Stimulated activated CD4-positive, alpha-beta T cell treated with anti-CD3 and anti-CD28 coated beads, Interleukin-4, amount 100 ng/mL, for 48 hours (primary cell): ENCODE measurements around the gene PADI3.
"Not testable (repeated sequence)": the region's sequence is repeated elsewhere in the genome, so short reads cannot be mapped to it uniquely, and the experiment has no call there.

Experiments
- DNase-seq, 2 donors: peaks; one replicate each; pipeline ENCODE4 v3.0.0-alpha.2; 2020; ENCODE audit warnings: low read depth in 2 of 2

Gene PADI3

GRCh38 chr1:17216078-17216477, 32.8 kb upstream of the PADI3 start:
- DNase-seq = no peak

- DNase-seq = no peak
Observed at GRCh38 chr1:17217607-17218006, 31.3 kb upstream of the PADI3 start.

DNA sequence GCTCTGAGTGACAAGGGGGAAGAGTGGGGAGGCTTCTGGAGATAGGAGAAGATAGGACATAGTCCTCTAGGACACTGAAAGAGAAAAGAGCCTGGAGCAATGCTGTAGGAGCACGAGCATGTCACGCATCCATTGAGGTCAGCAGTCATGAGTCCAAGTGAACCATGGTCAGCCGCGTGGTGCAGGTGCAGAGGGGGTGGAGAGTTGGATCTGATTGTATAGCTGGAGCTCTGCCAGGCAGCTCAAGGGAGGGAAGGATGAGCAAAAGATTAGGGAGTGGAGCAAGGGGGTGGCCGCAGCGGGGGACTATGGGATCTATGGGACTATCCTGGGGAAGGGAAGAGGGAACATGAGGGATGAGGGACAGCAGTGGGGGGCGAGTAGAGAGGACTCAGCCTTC, 30.0 kb upstream of the PADI3 start:
- DNase-seq = no peak

DNA sequence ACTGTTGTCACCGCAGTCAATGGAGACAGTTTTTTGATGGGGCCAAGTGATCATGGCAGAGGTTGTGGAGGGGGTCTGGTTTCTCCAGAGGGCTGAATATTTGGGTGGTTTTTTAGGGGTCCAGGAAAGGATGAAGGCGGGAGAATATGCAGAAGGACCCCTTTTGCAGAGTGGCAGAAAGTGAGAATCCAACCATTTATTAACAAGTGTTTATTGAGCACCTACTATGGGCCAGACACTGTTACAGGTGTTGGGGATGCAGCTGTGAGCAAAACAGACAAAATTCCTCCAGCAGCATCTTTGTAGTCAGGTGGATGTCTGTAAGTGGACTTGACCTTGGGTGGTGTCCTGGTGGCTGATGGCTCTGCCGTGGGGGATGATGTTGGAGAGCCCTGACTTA, 28.6 kb upstream of the PADI3 start:
- no peak for DNase-seq

- no peak for DNase-seq
Observed at GRCh38 chr1:17222557-17222956, 26.3 kb upstream of the PADI3 start.

DNA sequence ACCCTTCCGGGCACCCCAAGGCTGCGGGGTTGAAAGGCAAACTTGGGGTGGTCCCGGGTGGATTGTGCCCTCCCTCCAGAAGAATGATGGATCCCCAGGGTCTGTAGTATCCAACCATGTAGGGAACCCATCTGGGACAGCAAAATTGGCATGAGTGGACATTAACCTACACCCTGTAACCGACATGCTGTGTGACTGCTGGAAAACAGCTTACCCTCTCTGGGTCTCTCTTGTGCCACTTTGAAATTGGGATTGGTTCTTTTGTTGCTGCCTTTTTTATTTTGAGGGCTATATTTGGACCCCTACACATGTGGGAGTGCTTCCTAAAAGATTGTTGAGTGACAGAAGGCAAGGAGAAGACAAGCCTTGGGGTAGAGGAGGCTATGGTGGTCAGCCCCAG, 24.5 kb upstream of the PADI3 start:
- no peak for DNase-seq

- no peak for DNase-seq
Observed at GRCh38 chr1:17225140-17225539, 23.8 kb upstream of the PADI3 start.

- DNase-seq = no peak
Observed at GRCh38 chr1:17227358-17227915, 21.5 kb upstream of the PADI3 start.

GRCh38 chr1:17228619-17229018, 20.3 kb upstream of the PADI3 start:
- no peak for DNase-seq

DNA sequence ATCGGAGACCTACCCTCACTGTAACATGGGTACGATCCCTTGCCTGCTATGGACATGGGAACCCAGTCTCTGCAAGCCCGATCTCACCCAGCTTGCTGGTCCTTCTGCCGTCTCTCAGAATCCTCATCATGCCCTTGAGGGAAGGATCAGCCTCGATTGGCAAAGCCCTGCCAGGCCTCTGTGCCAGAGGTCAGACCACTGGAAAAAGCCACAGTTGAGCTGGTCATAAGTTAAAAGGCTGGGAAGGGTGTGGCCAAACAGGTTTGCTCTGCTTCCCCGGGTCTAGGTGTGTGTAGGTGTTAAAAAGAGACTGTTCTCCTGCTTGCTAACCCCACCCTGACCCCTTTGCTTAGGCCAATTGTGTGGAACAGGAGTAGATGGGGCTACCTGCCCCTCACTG, 19.5 kb upstream of the PADI3 start:
- DNase-seq = no peak

- DNase-seq = no peak
Observed at GRCh38 chr1:17230106-17230505, 18.8 kb upstream of the PADI3 start.

- no peak for DNase-seq
Observed at GRCh38 chr1:17230671-17231310, 18.1 kb upstream of the PADI3 start.

DNA sequence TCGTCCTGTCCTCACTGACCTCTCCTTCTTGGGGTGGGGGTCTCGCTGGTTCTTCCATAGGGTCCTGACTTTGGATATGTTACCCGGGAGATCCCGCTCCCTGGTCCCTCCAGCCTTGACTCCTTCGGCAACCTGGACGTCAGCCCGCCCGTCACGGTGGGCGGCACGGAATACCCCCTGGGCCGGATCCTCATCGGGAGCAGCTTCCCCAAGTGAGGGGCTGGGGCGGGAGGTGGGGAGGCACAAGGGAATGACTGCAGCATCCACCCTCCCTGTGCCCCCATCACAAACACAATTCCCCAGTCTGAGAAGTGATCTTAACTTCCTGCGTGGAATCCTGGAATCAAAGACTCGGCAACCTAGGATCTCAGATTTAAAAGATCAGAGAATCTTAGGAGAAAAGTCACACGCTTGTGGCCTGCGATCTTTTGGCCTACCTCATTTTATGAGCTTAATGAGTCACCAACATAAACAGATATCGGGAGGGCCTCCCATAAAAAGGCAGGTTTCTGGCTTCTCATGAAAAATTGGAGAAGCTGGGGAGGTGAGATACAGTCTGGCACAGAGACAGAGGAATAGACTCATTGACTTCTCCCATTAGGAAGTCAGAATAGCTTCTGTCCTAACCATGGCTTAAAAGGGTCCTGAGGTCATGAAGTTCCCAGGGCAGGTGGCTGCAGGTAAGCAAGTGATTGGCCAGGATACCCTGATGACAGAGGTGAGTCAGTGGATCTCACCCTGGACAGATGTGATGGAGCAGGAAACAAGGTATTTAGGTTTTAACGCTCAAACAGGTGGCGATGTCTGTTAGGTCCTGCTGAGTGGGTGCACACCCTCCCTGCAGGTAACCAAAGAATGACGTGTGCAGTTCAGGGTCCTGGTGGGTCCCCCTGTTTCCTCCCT, 15.9 kb upstream of the PADI3 start:
- no peak for DNase-seq

GRCh38 chr1:17233675-17234320, 15.1 kb upstream of the PADI3 start:
- DNase-seq = no peak

- no peak for DNase-seq
Observed at GRCh38 chr1:17234405-17234804, 14.5 kb upstream of the PADI3 start.

DNA sequence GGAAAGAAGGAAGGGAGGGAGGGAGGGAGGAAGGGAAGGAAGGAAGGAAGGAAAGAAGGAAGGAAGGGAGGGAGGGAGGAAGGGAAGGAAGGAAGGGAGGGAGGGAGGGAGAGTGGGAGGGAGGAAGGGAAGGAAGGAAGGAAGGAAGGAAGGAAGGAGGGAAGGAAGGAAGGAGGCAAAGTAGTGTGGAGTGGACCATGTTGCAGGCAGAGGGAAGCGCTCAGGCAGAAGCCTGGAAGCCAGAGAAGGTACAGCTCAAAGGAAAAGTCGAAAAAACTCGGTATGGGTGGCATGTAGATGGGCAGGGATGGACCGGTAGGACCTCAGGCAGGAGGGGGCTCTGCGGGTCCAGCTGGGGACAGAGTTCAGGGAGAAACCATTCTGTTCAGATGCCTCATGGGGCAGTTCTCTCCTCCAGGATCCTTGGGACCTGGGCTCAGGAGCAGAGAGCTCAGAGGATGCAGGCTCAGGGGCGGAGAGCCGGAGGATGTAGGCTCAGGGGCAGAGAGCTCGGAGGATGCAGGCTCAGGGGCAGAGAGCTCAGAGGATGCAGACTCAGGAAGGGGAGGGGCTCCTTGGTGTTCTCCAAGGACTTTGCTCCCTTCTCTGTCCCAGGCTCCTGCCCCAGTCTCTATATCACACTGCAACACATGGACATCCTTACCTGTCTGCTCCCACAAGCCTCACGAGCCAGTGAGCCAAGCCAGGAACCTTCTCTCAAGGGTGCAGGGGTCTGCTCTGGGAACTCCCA, 13.6 kb upstream of the PADI3 start:
- no peak for DNase-seq

DNA sequence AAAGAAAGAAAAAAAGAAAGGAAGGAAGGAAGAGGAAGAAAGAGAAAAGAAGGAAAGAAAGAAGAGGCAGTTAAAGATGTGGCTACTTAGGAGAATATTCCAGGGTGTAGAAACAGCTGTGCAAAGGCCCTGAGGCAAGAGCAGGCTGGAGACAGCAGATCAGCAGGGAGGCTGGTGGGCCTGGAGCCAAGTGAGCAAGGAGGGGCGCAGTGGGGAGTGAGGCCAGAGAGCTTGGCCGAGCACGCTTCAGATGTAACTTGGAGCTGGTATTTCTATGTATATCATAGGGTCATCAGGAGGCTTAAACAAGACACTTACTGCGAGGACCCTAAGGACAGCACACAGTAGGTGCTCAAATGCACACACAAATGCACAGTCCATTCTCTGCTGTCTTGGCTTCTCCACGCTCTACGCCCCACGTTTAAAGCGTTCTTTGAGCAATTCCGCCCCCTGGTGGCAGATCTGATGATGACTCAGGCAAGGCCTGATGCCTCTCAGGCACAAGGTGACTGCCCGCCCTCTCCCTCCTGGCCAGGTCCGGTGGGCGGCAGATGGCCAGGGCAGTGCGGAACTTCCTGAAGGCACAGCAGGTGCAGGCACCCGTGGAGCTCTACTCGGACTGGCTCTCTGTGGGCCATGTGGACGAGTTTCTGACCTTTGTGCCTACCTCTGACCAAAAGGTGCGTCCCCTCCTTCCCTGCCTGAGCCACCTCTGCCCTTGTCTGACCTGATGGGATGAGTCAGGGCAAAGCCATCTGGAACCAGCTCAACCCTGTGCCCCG, 11.9 kb upstream of the PADI3 start:
- DNase-seq = peak; percentile 80 to 97

- no peak for DNase-seq
Observed at GRCh38 chr1:17237561-17237903, 11.4 kb upstream of the PADI3 start.

DNA sequence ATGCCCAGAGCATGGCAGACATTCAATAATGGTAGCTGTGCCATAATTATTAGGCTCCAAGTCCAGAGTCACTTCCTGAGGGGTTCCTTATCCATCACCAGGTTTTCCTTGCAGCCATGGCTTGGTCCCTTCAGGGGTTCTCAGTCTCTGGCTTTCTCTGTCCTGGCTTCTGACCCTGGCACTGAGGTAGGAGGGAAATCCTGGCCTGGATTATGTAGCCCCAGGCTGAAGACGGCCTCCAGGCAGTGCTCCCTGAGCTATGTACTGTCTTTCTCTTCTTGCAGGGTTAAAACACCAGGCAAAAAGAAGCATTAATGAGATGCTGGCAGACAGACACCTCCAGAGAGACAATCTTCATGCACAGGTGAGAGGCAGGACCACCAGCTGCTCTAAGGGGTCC, 9.5 kb upstream of the PADI3 start:
- no peak for DNase-seq

- not testable (repeated sequence) for DNase-seq
Observed at GRCh38 chr1:17241011-17241779, 7.7 kb upstream of the PADI3 start.

DNA sequence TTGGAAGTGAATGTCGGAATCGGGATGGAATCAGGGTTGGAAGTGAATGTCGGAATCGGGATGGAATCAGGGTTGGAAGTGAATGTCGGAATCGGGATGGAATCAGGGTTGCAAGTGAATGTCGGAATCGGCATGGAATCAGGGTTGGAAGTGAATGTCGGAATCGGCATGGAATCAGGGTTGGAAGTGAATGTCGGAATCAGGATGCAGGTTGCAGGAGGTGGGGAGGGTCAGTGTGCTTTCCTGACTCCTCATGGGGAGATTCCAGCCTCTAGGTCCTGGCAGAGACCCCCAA, 7.2 kb upstream of the PADI3 start:
- not testable (repeated sequence) for DNase-seq
